ENCODE data around the gene CTIF. TPM values are rescaled to one million over a fixed set of nuclear protein-coding genes. Genes with fewer than 3 reads are reported as not detected.

CTIF gene
- total RNA-seq, 1 donor from 2014 or later = 81.9 TPM

- ATAC-seq (no peak), DNase-seq (ENCODE audit: low spot score) (no peak)
- intact Hi-C loops (cut with DNase I) = no loop called here
Observed at GRCh38 chr18:48892146-48892855, 353.5 kb downstream of the CTIF start.

- DNase-seq (ENCODE audit: low spot score) (no peak), ATAC-seq (no peak)
- intact Hi-C loops (cut with DNase I) = no loop called here
Observed at GRCh38 chr18:48893061-48893607, 354.3 kb downstream of the CTIF start.

DNA sequence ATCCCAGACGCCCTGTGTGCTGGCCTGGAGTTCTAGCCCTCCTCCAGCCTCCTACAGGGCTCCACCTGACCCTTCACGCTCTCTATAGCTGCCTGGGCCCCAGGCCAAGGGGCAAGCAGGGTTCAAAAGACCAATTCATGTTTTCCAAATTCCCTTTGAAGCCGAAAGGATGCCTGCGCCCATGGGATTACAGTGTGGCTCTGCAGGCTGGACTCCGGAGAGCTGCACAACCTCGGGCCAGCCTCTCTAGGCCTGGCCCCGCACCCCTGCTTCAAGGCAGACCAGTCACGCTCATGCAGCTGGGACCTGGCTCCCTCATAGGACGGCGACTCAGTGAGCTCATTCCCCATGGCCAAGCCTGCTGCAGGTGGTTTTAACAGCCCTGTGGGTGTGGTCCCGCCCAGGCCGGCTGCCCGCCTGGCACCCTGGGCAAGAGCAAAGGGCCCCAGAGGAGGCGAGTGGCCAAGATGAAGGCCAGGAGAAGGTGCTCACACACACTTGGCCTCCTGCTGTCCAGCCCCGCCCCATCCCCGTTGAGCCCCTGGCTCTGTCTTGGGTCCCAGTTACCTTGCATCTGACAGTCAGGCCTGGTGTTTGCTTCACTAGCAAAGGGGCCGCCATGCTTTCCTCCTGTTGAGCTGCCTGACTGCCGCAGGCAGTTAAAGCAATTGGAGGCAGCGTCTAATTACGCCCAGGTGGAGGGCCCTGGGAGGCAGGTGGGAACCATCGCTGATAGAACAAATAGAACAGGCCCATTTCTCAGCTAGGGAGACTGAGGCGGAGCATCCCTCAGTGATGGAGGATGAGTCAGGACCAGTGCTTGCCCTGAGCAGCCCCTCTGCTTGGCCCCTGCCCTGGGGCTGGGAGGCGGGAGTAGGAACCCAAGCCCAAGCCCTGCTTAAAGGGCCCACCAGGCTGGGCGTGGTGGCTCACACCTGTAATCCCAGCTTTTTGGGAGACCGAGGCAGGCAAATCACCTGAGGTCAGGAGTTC, 355.1 kb downstream of the CTIF start:
- DNase-seq (ENCODE audit: low spot score) (no peak), ATAC-seq (no peak)
- intact Hi-C loops (cut with DNase I) = no loop called here

GRCh38 chr18:48894799-48895346, 356.0 kb downstream of the CTIF start:
- DNase-seq (ENCODE audit: low spot score) (no peak), ATAC-seq (no peak)
- intact Hi-C loops (cut with DNase I) = no loop called here

GRCh38 chr18:48896326-48896874, 357.6 kb downstream of the CTIF start:
- intact Hi-C loops (cut with DNase I) = no loop called here
- ATAC-seq = no peak

GRCh38 chr18:48896875-48897511, 358.2 kb downstream of the CTIF start:
- DNase-seq (ENCODE audit: low spot score) (peak; percentile 74), ATAC-seq (peak; percentile 83)
- intact Hi-C loops (cut with DNase I) = no loop called here

More at GRCh38 chr18:48896326-48896874, 357.6 kb downstream of the CTIF start:
- DNase-seq (ENCODE audit: low spot score) = no peak

DNA sequence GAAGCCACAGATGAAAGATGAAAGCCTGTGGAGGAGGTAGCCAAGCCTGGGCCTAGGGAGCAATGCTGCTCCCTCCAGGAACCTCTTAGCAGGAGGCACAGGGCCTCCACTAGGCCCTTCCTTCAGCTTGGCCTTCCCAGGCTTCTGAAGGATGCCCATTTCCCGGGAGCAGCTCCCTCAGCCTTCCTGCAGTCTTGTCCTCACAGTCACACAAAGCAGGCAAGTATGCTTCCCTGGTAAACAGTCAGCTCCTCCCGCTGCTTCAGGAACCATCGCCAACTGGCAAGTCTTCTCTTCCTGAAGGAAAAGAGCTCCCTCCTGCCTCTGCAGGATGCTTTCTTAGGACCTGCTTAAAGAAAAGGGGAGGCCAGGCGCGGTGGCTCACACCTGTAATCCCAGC, 358.7 kb downstream of the CTIF start:
- ATAC-seq (no peak), DNase-seq (ENCODE audit: low spot score) (no peak)
- intact Hi-C loops (cut with DNase I) = no loop called here

- no peak for DNase-seq (ENCODE audit: low spot score)
- no peak for ATAC-seq
- intact Hi-C loops (cut with DNase I) = loop anchor here (2.0 kb wide), 1 partner anchor 26 kb away; no protein-coding TSS in a partner anchor
Observed at GRCh38 chr18:48898521-48898920, 359.7 kb downstream of the CTIF start.

DNA sequence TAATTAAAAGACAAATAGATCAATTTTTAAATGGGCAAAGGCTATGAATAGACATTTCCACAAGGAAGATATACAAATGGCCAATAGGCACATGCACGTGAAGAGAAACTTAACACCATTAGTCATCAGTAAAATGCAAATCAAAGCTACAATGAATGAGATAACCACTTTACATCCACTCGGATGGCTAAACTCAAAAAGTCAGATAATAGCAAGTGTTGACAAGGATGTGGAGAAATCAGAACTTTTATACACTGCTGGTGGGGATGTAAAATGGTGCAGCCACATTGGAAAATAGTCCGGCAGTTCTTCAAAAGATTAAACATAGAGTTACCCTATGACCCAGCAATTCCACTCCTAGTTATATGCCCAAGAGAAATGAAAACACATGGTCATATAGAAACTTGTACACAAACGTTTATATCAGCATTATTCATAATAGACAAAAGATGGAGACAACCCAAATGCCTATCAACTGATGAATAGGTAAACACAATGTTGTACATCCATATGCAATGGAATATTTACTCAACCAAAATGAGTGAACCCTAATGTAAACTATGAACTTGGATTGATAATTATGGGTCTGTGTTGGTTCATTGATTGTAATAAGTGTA, 360.8 kb downstream of the CTIF start:
- no peak for DNase-seq (ENCODE audit: low spot score)
- no peak for ATAC-seq
- intact Hi-C loops (cut with DNase I) = loop anchor here (2.0 kb wide), 1 partner anchor 27 kb away; no protein-coding TSS in a partner anchor

GRCh38 chr18:48900469-48900868, 361.6 kb downstream of the CTIF start:
- intact Hi-C loops (cut with DNase I) = no loop called here
- ATAC-seq (no peak), DNase-seq (ENCODE audit: low spot score) (no peak)

DNA sequence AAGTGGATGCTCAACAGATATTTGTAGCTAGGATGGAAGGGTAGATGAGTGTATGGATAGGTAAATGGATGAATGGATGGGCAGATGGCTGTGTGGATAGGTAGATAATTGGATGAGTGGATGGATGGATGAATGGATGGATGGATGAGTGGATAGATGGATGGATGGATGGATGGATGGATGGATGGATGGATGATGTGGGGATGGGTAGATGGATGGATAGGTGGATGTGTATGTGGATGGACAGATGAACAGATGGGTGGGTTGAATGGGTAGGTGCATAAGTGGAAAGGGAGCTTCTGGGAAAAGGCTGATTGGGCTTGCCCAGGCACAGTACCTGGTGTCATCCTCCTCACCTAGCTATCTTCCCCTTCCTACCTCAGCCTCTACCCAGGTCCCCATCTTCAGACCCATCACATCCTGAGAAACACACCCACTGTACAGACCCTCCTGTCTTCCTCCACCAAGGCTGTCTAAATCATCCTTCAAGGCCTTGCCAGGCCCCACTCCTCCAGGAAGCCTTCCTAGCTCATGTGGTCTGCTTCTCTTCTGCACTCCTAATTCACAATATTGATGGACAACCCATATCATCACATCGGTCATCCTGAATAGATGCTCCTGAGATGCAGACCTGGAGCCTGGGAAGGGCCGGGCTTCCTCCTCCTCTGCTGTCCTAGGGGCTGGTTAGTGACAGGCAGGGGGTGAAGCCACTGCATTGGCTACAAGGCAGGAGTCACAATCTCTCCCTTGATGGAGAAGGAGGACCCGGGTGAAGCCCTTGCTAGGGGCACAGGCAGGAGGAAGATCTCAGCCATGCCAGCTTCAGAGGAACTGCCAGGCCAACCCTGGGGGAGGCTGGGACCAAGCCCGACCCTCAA, 362.6 kb downstream of the CTIF start:
- DNase-seq (ENCODE audit: low spot score) = no peak
- intact Hi-C loops (cut with DNase I) = no loop called here
- ATAC-seq = no peak

GRCh38 chr18:48902023-48902855, 363.4 kb downstream of the CTIF start:
- ATAC-seq = peak; percentile 76
- intact Hi-C loops (cut with DNase I) = no loop called here

GRCh38 chr18:48902856-48903601, 364.2 kb downstream of the CTIF start:
- DNase-seq (ENCODE audit: low spot score) (peak; percentile 76), ATAC-seq (peak; percentile 93)
- intact Hi-C loops (cut with DNase I) = no loop called here

More at GRCh38 chr18:48902023-48902855, 363.4 kb downstream of the CTIF start:
- peak; percentile 90 for DNase-seq (ENCODE audit: low spot score)

DNA sequence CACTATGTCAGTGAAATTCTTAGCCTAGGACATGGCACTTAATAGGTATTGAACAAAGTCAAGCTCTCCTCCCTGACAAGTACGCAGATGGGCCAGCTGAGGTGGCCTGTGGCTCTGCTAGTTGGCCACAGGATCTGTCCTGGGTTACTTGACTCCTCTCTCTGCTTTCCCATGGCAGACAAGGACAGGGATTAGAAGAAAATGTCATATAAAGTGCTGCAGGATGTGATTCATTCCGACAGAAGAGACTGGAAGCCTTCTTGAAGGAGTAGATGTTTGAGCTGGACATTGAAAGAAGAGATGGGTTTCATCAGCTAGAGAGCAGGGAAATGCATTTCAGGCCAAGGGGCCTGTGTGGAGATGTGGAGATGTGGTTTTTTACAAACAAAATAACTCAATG, 365.3 kb downstream of the CTIF start:
- ATAC-seq = no peak
- intact Hi-C loops (cut with DNase I) = no loop called here
- DNase-seq (ENCODE audit: low spot score) = no peak

GRCh38 chr18:48904847-48905394, 366.1 kb downstream of the CTIF start:
- intact Hi-C loops (cut with DNase I) = no loop called here
- DNase-seq (ENCODE audit: low spot score) (no peak), ATAC-seq (no peak)

All from sciatic nerve (tissue), 2 donors.